Thyroid gland (tissue), 4 donors: ENCODE measurements around the gene CERK.

ENCODE experiments used
- POLR2A ChIP-seq, 2 donors: fragments of 450-650 bp; IDR thresholded peaks; one replicate each; pipeline ENCODE4 v1.6.1; 2017; ENCODE audit warnings: antibody characterized with exemption in 2 of 2, mild to moderate bottlenecking in 2 of 2, moderate library complexity in 1 of 2
- TF ChIP-seq, protein P1 (sequence below), 6 experiments: fragments of 200-600 bp in 3 of 6; fragments of 450-650 bp in 3 of 6; sonication (generic) in 3 of 6; IDR thresholded peaks; one replicate each; pipeline ENCODE4 v1.5.1; 2016 to 2019; ENCODE audit warnings: antibody characterized with exemption in 6 of 6, mild to moderate bottlenecking in 2 of 6, inconsistent platforms in 1 of 6, moderate library complexity in 1 of 6

GRCh38 chr22:46701262-46701661 is 36.8 kb downstream of the CERK start:
- TF ChIP-seq, protein P1, sequence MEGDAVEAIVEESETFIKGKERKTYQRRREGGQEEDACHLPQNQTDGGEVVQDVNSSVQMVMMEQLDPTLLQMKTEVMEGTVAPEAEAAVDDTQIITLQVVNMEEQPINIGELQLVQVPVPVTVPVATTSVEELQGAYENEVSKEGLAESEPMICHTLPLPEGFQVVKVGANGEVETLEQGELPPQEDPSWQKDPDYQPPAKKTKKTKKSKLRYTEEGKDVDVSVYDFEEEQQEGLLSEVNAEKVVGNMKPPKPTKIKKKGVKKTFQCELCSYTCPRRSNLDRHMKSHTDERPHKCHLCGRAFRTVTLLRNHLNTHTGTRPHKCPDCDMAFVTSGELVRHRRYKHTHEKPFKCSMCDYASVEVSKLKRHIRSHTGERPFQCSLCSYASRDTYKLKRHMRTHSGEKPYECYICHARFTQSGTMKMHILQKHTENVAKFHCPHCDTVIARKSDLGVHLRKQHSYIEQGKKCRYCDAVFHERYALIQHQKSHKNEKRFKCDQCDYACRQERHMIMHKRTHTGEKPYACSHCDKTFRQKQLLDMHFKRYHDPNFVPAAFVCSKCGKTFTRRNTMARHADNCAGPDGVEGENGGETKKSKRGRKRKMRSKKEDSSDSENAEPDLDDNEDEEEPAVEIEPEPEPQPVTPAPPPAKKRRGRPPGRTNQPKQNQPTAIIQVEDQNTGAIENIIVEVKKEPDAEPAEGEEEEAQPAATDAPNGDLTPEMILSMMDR (IDR thresholded peaks at IDR 0.05): no peak
- no peak for TF ChIP-seq POLR2A (IDR thresholded peaks at IDR 0.05)
